HG03066 (cell line): ENCODE data around the gene AGAP1.

Source experiments
- ATAC-seq: cut with Tn5 transposase; IDR thresholded peaks from one replicate; pipeline ENCODE4 v1.9.1; 2021; ENCODE audit warnings: low read depth; ENCODE audit not compliant: unreplicated experiment

AGAP1 gene

GRCh38 chr2:236113948-236114347 is 620.1 kb downstream of the AGAP1 start:
- no peak for ATAC-seq

- no peak for ATAC-seq
Measured at GRCh38 chr2:236114959-236115358, 621.1 kb downstream of the AGAP1 start.

GRCh38 chr2:236117401-236117800 is 623.6 kb downstream of the AGAP1 start:
- ATAC-seq: no peak

- no peak for ATAC-seq
Measured at GRCh38 chr2:236117861-236118269, 624.0 kb downstream of the AGAP1 start.

- ATAC-seq: no peak
Measured at GRCh38 chr2:236119003-236119402, 625.2 kb downstream of the AGAP1 start.

- ATAC-seq: no peak
Measured at GRCh38 chr2:236119476-236119875, 625.6 kb downstream of the AGAP1 start.

- no peak for ATAC-seq
Measured at GRCh38 chr2:236120141-236120601, 626.3 kb downstream of the AGAP1 start.

GRCh38 chr2:236120829-236121228 is 627.0 kb downstream of the AGAP1 start:
- no peak for ATAC-seq

GRCh38 chr2:236121546-236121945 is 627.7 kb downstream of the AGAP1 start:
- no peak for ATAC-seq

- ATAC-seq: no peak
Measured at GRCh38 chr2:236122236-236122635, 628.4 kb downstream of the AGAP1 start.

GRCh38 chr2:236123716-236124115 is 629.9 kb downstream of the AGAP1 start:
- ATAC-seq: no peak

GRCh38 chr2:236124182-236124893 is 630.5 kb downstream of the AGAP1 start:
- no peak for ATAC-seq

- no peak for ATAC-seq
Measured at GRCh38 chr2:236125541-236125940, 631.7 kb downstream of the AGAP1 start.

GRCh38 chr2:236127010-236127409 is 633.2 kb downstream of the AGAP1 start:
- ATAC-seq: no peak

GRCh38 chr2:236128321-236128720 is 634.5 kb downstream of the AGAP1 start:
- no peak for ATAC-seq

GRCh38 chr2:236129935-236130334 is 636.1 kb downstream of the AGAP1 start:
- no peak for ATAC-seq

- ATAC-seq: no peak
Measured at GRCh38 chr2:236130349-236130998, 636.6 kb downstream of the AGAP1 start.

GRCh38 chr2:236131073-236131692 is 637.3 kb downstream of the AGAP1 start:
- ATAC-seq: no peak

GRCh38 chr2:236133410-236134012 is 639.7 kb downstream of the AGAP1 start:
- no peak for ATAC-seq

GRCh38 chr2:236136538-236136937 is 642.7 kb downstream of the AGAP1 start:
- ATAC-seq: no peak

GRCh38 chr2:236137066-236137465 is 643.2 kb downstream of the AGAP1 start:
- ATAC-seq: no peak
